Common myeloid progenitor, CD34-positive (primary cell): Measurements from ENCODE around the gene ULK4.
"Not testable (repeated sequence)": the region's sequence is repeated elsewhere in the genome, so short reads cannot be mapped to it uniquely, and the experiment has no call there.

ENCODE experiments used
- CTCF ChIA-PET: fragments of 350-600 bp; sonication (Branson Sonifier 250); formaldehyde crosslinking; loops from one replicate; lab custom pipeline; 2021; ENCODE audit warnings: antibody characterized with exemption; lab: Charles Lee
- POLR2A ChIA-PET: fragments of 350-600 bp; sonication (Branson Sonifier 250); formaldehyde crosslinking; loops from one replicate; lab custom pipeline; 2021; ENCODE audit warnings: antibody characterized with exemption; lab: Charles Lee
- DNase-seq, 3 donors: peaks; one replicate each; pipeline versions ENCODE4 v3.0.0 to v3.0.0-alpha.2; 2013
- H3K27ac ChIP-seq, 2 experiments: 1 replicate in 1 of 2; 2 replicates in 1 of 2; pipeline ENCODE4 v1.7.0; 2013; ENCODE audit warnings: inconsistent platforms in 2 of 2, low read length in 2 of 2, mild to moderate bottlenecking in 2 of 2, low read depth in 1 of 2, moderate library complexity in 1 of 2; ENCODE audit not compliant: severe bottlenecking in 2 of 2, insufficient read depth in 1 of 2, poor library complexity in 1 of 2
- H3K27me3 ChIP-seq, 5 experiments: replicated peaks in 2 of 5; 1 replicate in 3 of 5; 2 replicates in 2 of 5; pipeline versions ENCODE4 v1.6.1 to v1.7.0; 2013; ENCODE audit warnings: low read length in 4 of 5, mild to moderate bottlenecking in 2 of 5, moderate library complexity in 2 of 5, inconsistent platforms in 1 of 5; ENCODE audit not compliant: insufficient read depth in 5 of 5, control insufficient read depth in 4 of 5
- H3K36me3 ChIP-seq, 4 experiments: 1 replicate in 2 of 4; 2 replicates in 2 of 4; pipeline versions ENCODE4 v1.6.1 to v1.7.0; 2013; ENCODE audit warnings: low read length in 3 of 4, control low read depth in 1 of 4, mild to moderate bottlenecking in 1 of 4; ENCODE audit not compliant: control insufficient read depth in 4 of 4, insufficient read depth in 4 of 4
- H3K4me1 ChIP-seq, 4 experiments: 1 replicate in 3 of 4; 2 replicates in 1 of 4; pipeline versions ENCODE4 v1.6.1 to v1.7.1; 2013; ENCODE audit warnings: low read length in 3 of 4, mild to moderate bottlenecking in 3 of 4, control low read depth in 1 of 4, inconsistent platforms in 1 of 4, moderate library complexity in 1 of 4; ENCODE audit not compliant: control insufficient read depth in 4 of 4, insufficient read depth in 4 of 4; ENCODE audit errors: control extremely low read depth in 1 of 4
- H3K4me3 ChIP-seq, 7 experiments: 1 replicate in 4 of 7; 2 replicates in 3 of 7; pipeline versions ENCODE4 v1.5.1 to v1.7.0; 2013; ENCODE audit warnings: mild to moderate bottlenecking in 7 of 7, low read length in 6 of 7, moderate library complexity in 6 of 7, inconsistent platforms in 2 of 7, low read depth in 2 of 7, control low read depth in 1 of 7; ENCODE audit not compliant: insufficient read depth in 4 of 7, control insufficient read depth in 1 of 7; ENCODE audit errors: extremely low read depth in 1 of 7
- H3K9me3 ChIP-seq, 5 experiments: 1 replicate in 4 of 5; 2 replicates in 1 of 5; pipeline versions ENCODE4 v1.6.1 to v1.7.1; 2013; ENCODE audit warnings: low read length in 4 of 5, mild to moderate bottlenecking in 2 of 5, inconsistent platforms in 1 of 5, low read depth in 1 of 5, moderate library complexity in 1 of 5; ENCODE audit not compliant: control insufficient read depth in 4 of 5, insufficient read depth in 2 of 5; ENCODE audit errors: control extremely low read depth in 1 of 5
- WGBS: methylation state at CpG from one replicate; pipeline ENCODE4 v1.1.5; 2013; ENCODE audit not compliant: insufficient coverage; 5-methylcytosine and 5-hydroxymethylcytosine counted together

The ULK4 gene

GRCh38 chr3:41653571-41654239 lies 308.2 kb downstream of the ULK4 start:
- Histone ChIP-seq H3K27ac (no peak overlapping the region), H3K4me1 (no peaks in the 10 kb centered on the region), H3K36me3 (peaks cover 0 to 4% (median 2%) of the 10 kb centered on the region in 4 experiments), H3K9me3 (peaks cover 0 to 15% (median 6%) of the 10 kb centered on the region in 5 experiments), H3K27me3 (no peaks in the 10 kb centered on the region), H3K4me3 (no peak overlapping the region)
- no peak for DNase-seq
- POLR2A ChIA-PET: no interaction called here
- CTCF ChIA-PET: no interaction called here
- WGBS: 85% methylated on average over 2 of the region's 2 CpGs

GRCh38 chr3:41652931-41653330 lies 309.0 kb downstream of the ULK4 start:
- Histone ChIP-seq H3K27me3 (no peaks in the 10 kb centered on the region), H3K9me3 (peaks cover 0 to 15% (median 6%) of the 10 kb centered on the region in 5 experiments), H3K27ac (no peak overlapping the region), H3K4me3 (no peak overlapping the region), H3K4me1 (no peaks in the 10 kb centered on the region), H3K36me3 (peaks cover 0 to 4% (median 2%) of the 10 kb centered on the region in 4 experiments)
- CTCF ChIA-PET: no interaction called here
- WGBS: 100% methylated on average over 3 of the region's 3 CpGs
- DNase-seq: no peak
- POLR2A ChIA-PET: no interaction called here

DNA sequence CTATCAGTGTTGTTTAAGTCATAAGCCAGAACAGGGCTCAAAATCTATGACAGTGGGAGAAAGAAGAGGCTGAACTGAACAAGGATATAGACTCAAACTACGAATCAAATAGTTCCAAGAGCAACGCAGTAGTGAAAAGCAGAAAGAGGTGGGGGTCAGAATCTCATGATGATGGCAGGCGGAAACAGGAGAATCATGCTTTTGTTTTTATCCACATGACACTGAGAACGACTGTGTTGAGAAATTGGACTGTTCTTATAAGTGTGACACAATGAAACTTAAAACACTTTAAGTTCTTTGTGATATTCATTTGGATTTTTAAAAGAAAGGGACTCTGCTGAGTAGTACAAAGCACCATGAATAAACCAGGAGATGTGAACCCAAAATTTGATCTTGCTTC lies 309.4 kb downstream of the ULK4 start:
- POLR2A ChIA-PET: no interaction called here

GRCh38 chr3:41651718-41652117 lies 310.2 kb downstream of the ULK4 start:
- H3K27ac ChIP-seq: no peak overlapping the region
- H3K4me1 ChIP-seq: no peaks in the 10 kb centered on the region
- ChIA-PET CTCF (no interaction called here), POLR2A (no interaction called here)
- peaks cover 0 to 15% (median 6%) of the 10 kb centered on the region in 5 experiments for H3K9me3 ChIP-seq
- peaks cover 0 to 4% (median 2%) of the 10 kb centered on the region in 4 experiments for H3K36me3 ChIP-seq
- DNase-seq: no peak
- H3K27me3 ChIP-seq: no peaks in the 10 kb centered on the region
- no peak overlapping the region for H3K4me3 ChIP-seq

More for the DNA sequence above, 309.4 kb downstream of the ULK4 start:
- Histone ChIP-seq H3K27me3 (no peaks in the 10 kb centered on the region), H3K27ac (no peak overlapping the region), H3K9me3 (peaks cover 0 to 15% (median 6%) of the 10 kb centered on the region in 5 experiments), H3K36me3 (peaks cover 0 to 4% (median 2%) of the 10 kb centered on the region in 4 experiments), H3K4me1 (no peaks in the 10 kb centered on the region), H3K4me3 (no peak overlapping the region)
- 86% methylated on average over 3 of the region's 4 CpGs for WGBS
- CTCF ChIA-PET: no interaction called here
- DNase-seq: no peak

GRCh38 chr3:41650406-41650805 lies 311.5 kb downstream of the ULK4 start:
- H3K4me3 ChIP-seq: no peak overlapping the region
- no peak for DNase-seq
- CTCF ChIA-PET: no interaction called here
- no peaks in the 10 kb centered on the region for H3K27me3 ChIP-seq
- no peak overlapping the region for H3K27ac ChIP-seq
- peaks cover 0 to 15% (median 6%) of the 10 kb centered on the region in 5 experiments for H3K9me3 ChIP-seq
- H3K36me3 ChIP-seq: peaks cover 0 to 4% (median 2%) of the 10 kb centered on the region in 4 experiments
- no peaks in the 10 kb centered on the region for H3K4me1 ChIP-seq
- 96% methylated on average over 5 of the region's 11 CpGs for WGBS
- POLR2A ChIA-PET: no interaction called here

- Histone ChIP-seq H3K4me3 (no peak overlapping the region), H3K36me3 (peaks cover 0 to 4% (median 2%) of the 10 kb centered on the region in 4 experiments), H3K27ac (no peak overlapping the region), H3K9me3 (peaks cover 0 to 15% (median 6%) of the 10 kb centered on the region in 5 experiments), H3K4me1 (no peaks in the 10 kb centered on the region), H3K27me3 (no peaks in the 10 kb centered on the region)
- 97% methylated on average over 5 of the region's 8 CpGs for WGBS
- no peak for DNase-seq
- CTCF ChIA-PET: no interaction called here
- POLR2A ChIA-PET: no interaction called here
These were observed 312.7 kb downstream of the ULK4 start for GRCh38 chr3:41649129-41649739.

GRCh38 chr3:41647730-41648129 lies 314.2 kb downstream of the ULK4 start:
- H3K4me3 ChIP-seq, POLR2A ChIA-PET, CTCF ChIA-PET, DNase-seq, H3K27ac ChIP-seq, H3K36me3 ChIP-seq, H3K4me1 ChIP-seq, H3K27me3 ChIP-seq: not testable (repeated sequence)
- H3K9me3 ChIP-seq: peaks cover 0 to 15% (median 6%) of the 10 kb centered on the region in 5 experiments
- WGBS: 100% methylated on average over 2 of the region's 17 CpGs
